Activated CD4-positive, CD25-positive, alpha-beta regulatory T cell (primary cell): ENCODE results near the gene VMP1.
A peak's percentile ranks its signal among the peaks of the same experiment; 100 is the strongest.
"Not testable (repeated sequence)": the region's sequence is repeated elsewhere in the genome, so short reads cannot be mapped to it uniquely, and the experiment has no call there.

ENCODE experiments used
- DNase-seq, 4 experiments: peaks; one replicate each; lab custom pipeline; 2025; lab: John Stamatoyannopoulos, UW

The VMP1 gene

GRCh38 chr17:59812139-59812538, 104.7 kb downstream of the VMP1 start:
- DNase-seq, result no peak

GRCh38 chr17:59814276-59814675, 106.8 kb downstream of the VMP1 start:
- no peak for DNase-seq

GRCh38 chr17:59814685-59815084, 107.2 kb downstream of the VMP1 start:
- DNase-seq, result no peak

GRCh38 chr17:59815965-59816364, 108.5 kb downstream of the VMP1 start:
- no peak for DNase-seq

- no peak for DNase-seq
Measured at GRCh38 chr17:59825533-59826322, 118.3 kb downstream of the VMP1 start.

GRCh38 chr17:59826706-59827453, 119.4 kb downstream of the VMP1 start:
- no peak for DNase-seq

GRCh38 chr17:59827721-59828477, 120.4 kb downstream of the VMP1 start:
- no peak for DNase-seq

- DNase-seq, result no peak
Measured at GRCh38 chr17:59828478-59828760, 121.0 kb downstream of the VMP1 start.

GRCh38 chr17:59828819-59829216, 121.4 kb downstream of the VMP1 start:
- DNase-seq, result not testable (repeated sequence)

- no peak for DNase-seq
Measured at GRCh38 chr17:59829217-59830006, 122.0 kb downstream of the VMP1 start.

- no peak for DNase-seq
Measured at GRCh38 chr17:59830007-59830630, 122.7 kb downstream of the VMP1 start.

- no peak for DNase-seq
Measured at GRCh38 chr17:59830846-59831486, 123.5 kb downstream of the VMP1 start.

GRCh38 chr17:59832883-59833379, 125.5 kb downstream of the VMP1 start:
- no peak for DNase-seq

GRCh38 chr17:59837308-59838051, 130.0 kb downstream of the VMP1 start:
- peak in 2 of 4 experiments; percentile 34 to 45 for DNase-seq

GRCh38 chr17:59838052-59838916, 130.8 kb downstream of the VMP1 start:
- DNase-seq, result no peak

GRCh38 chr17:59839651-59840328, 132.3 kb downstream of the VMP1 start:
- DNase-seq, result no peak

- no peak for DNase-seq
Measured at GRCh38 chr17:59840329-59841090, 133.1 kb downstream of the VMP1 start.
